Heart left ventricle (tissue), 13 donors: ENCODE data around the gene ATG3.
"Not testable (repeated sequence)": the region's sequence is repeated elsewhere in the genome, so short reads cannot be mapped to it uniquely, and the experiment has no call there.

Experiments
- CTCF ChIP-seq, 12 donors: fragments of 200-600 bp; sonication (generic) in 4 of 12; IDR thresholded peaks; one replicate each; pipeline versions ENCODE4 v1.5.0 to v1.8.0; 2018 to 2022; ENCODE audit warnings: antibody characterized with exemption in 12 of 12, mild to moderate bottlenecking in 5 of 12
- POLR2A ChIP-seq, 2 donors: fragments of 450-650 bp; IDR thresholded peaks; one replicate each; pipeline ENCODE4 v1.6.1; 2017; ENCODE audit warnings: antibody characterized with exemption in 2 of 2, mild to moderate bottlenecking in 2 of 2, moderate library complexity in 2 of 2
- donor health status: ischemic (EF 13 %, LVEDD 7.1; RV severe dilation, severe dysfunction).
- donor health status: DM: no; HTN: yes; CAD: no.
- donor health status: DM: no; HTN: no; CAD: no.
- donor health status: ischemic (EF 25% LVEDD 6.9; RV normal size, moderate dysfunction).
- donor health status: ischemic (EF 25% LVEDD 5.7; RV mildly dilated, moderate dysfunction).
- donor health status: ischemic (EF 35%, LVEDD 5.7; RV mildly dilated, moderate dysfunction).
- donor health status: nonischemic (EF 11% LVEDD 7.7; RV severe dilation, severe dysfunction).
- donor health status: DM: yes; HTN: yes; CAD: no.
- donor health status: PGD.
- donor health status: ischemic (EF 29% LVEDD 5.4; RV normal size, mild dysfunction).
- donor health status: nonischemic (EF 23%, LVEDD 6.1; RV moderate dilation, normal function).

- not testable (repeated sequence) for TF ChIP-seq CTCF, POLR2A (IDR thresholded peaks at IDR 0.05)
Observed at GRCh38 chr3:112494448-112494767, 67.4 kb downstream of the ATG3 start.
